Spleen (tissue), 7 donors: Measurements from ENCODE around the gene PRIMA1.

ENCODE experiments used
- CTCF ChIP-seq, 11 experiments: fragments of 200-600 bp in 7 of 11; fragments of 450-650 bp in 4 of 11; sonication (generic) in 4 of 11; IDR thresholded peaks in 8 of 11; conservative IDR thresholded peaks in 3 of 11; 1 replicate in 7 of 11; 2 replicates in 4 of 11; pipeline versions ENCODE4 v1.4.0 to v1.8.0; 2016 to 2021; ENCODE audit warnings: antibody characterized with exemption in 11 of 11, inconsistent platforms in 4 of 11, mild to moderate bottlenecking in 1 of 11
- POLR2A ChIP-seq, 3 donors: fragments of 450-650 bp; IDR thresholded peaks; one replicate each; pipeline ENCODE4 v1.5.1; 2017; ENCODE audit warnings: antibody characterized with exemption in 3 of 3, mild to moderate bottlenecking in 1 of 3
- donor health status: DM: no; HTN: no; CAD: no; lungs with moderate emphysema.
- donor health status: DM: no; HTN: no; CAD: no.
- donor health status: DM: no; HTN: no; CAD: no.

DNA sequence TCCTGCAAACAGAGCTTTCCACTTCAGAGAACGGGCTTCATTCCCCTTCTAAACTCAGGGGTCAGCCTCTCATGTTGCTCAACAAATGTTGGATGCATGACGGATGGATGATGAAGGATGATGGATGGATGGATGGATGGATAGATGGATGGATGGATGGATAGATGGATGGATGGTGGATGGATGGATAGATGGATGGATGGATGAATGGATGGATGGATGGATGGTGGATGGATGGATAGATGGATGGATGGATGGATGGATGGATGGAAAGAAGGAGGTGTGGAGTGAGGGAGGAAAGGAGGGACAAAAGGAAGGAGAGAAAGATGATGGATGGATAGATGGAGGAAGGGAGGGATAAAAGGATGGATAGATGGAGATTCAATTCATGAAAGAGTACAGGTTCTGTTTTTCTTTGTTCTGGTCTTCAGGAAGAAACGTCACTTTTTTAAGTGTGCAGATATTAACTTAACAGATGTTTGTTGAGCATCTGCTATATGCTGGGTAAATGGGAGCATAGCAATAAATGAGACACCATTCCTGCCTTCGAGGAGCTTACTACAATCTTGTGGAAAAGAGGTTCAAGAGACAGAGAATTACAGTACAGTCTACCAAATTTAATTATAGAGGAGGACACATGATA, 41.7 kb upstream of the PRIMA1 start:
- no peak for TF ChIP-seq CTCF (IDR thresholded peaks at IDR 0.05 in 8 of 11, conservative IDR thresholded peaks at IDR 0.05 in 3 of 11)
- no peak for TF ChIP-seq POLR2A (IDR thresholded peaks at IDR 0.05)
